Esophagus muscularis mucosa (tissue), 3 donors: ENCODE results near the gene VWA3A.

Source experiments
- CTCF ChIP-seq, 3 experiments: fragments of 200-600 bp in 2 of 3; fragments of 450-650 bp in 1 of 3; sonication (generic) in 2 of 3; IDR thresholded peaks; one replicate each; pipeline ENCODE4 v1.5.1; 2017 to 2019; ENCODE audit warnings: antibody characterized with exemption in 3 of 3, mild to moderate bottlenecking in 2 of 3, moderate library complexity in 1 of 3
- POLR2A ChIP-seq: fragments of 450-650 bp; IDR thresholded peaks from one replicate; pipeline ENCODE4 v1.6.1; 2017; ENCODE audit warnings: antibody characterized with exemption, moderate library complexity, mild to moderate bottlenecking, low read depth

GRCh38 chr16:22099256-22099975, 7.1 kb downstream of the VWA3A start:
- TF ChIP-seq CTCF (IDR thresholded peaks at IDR 0.05) (no peak), POLR2A (no peak)
